GM12878 (cell line): ENCODE data around the gene NKAIN4. TPM values are rescaled to one million over a fixed set of nuclear protein-coding genes. Genes with fewer than 3 reads are reported as not detected.

Source experiments
- BHLHE40 ChIP-seq, 2 experiments: fragments of 450-650 bp in 1 of 2; IDR thresholded peaks; 2 replicates each; pipeline ENCODE4 v1.6.1; 2011 to 2017; ENCODE audit warnings: low read depth in 2 of 2, borderline replicate concordance in 1 of 2, improper control_type of control experiment in 1 of 2, low read length in 1 of 2, mild to moderate bottlenecking in 1 of 2
- MEF2B ChIP-seq: fragments of 450-650 bp; IDR thresholded peaks from 2 replicates; pipeline ENCODE4 v1.6.1; 2018; ENCODE audit warnings: mild to moderate bottlenecking, moderate library complexity; ENCODE audit not compliant: partially characterized antibody, poor library complexity, severe bottlenecking
- MYC ChIP-seq: IDR thresholded peaks from 2 replicates; pipeline ENCODE4 v1.6.1; 2011; ENCODE audit warnings: mild to moderate bottlenecking, low read length, moderate library complexity, inconsistent platforms; ENCODE audit not compliant: insufficient read depth, insufficient replicate concordance, insufficient read length, severe bottlenecking
- ZNF384 ChIP-seq: IDR thresholded peaks from 2 replicates; pipeline ENCODE4 v1.6.1; 2012; ENCODE audit warnings: low read depth, mild to moderate bottlenecking, low read length, improper control_type of control experiment, borderline replicate concordance
- polyA plus RNA-seq, 11 experiments: library from polyadenylated mRNA; depleted of rRNA in 4 of 11; unstranded in 6 of 11; stranded (reverse) in 5 of 11; fragments of >200 nt; fragmentation: Nextera tagmentation in 4 of 11; fragmentation: Illumina TruSeq in 1 of 11; extraction: Ambion mirVana in 4 of 11; extraction: Trizol in 1 of 11; gene quantifications; 1 replicate in 1 of 11; 2 replicates in 10 of 11; pipeline versions ENCODE4 v1.2.1 to v1.2.3, GENCODE V29; 2011 to 2016; ENCODE audit warnings: inconsistent platforms in 2 of 11, missing spikeins in 2 of 11, low read depth in 1 of 11
- total RNA-seq, 4 experiments: library from RNA; depleted of rRNA in 3 of 4; stranded (reverse); fragments of >200 nt in 3 of 4; fragmentation: Illumina TruSeq in 1 of 4; extraction: Trizol in 1 of 4; gene quantifications; 2 replicates each; pipeline versions ENCODE4 v1.2.1 to v1.2.3, GENCODE V29; 2013 to 2021
- TF ChIP-seq, protein P1 (sequence below): fragments of 450-650 bp; formaldehyde crosslinking; IDR thresholded peaks from 2 replicates; pipeline ENCODE4 v1.5.0; 2022; ENCODE audit warnings: mild to moderate bottlenecking, missing genetic modification characterization
- TF ChIP-seq, protein P2 (sequence below): fragments of 450-650 bp; IDR thresholded peaks from 2 replicates; pipeline ENCODE4 v1.6.1; 2018; ENCODE audit warnings: mild to moderate bottlenecking, low read depth, moderate library complexity; ENCODE audit not compliant: partially characterized antibody

Gene NKAIN4
- total and polyA plus RNA-seq, 10 of the 15 experiments (the other 5 are each of a cell fraction or from before 2014, with no cell fraction given), result 0.11 TPM; not detected in 9

DNA sequence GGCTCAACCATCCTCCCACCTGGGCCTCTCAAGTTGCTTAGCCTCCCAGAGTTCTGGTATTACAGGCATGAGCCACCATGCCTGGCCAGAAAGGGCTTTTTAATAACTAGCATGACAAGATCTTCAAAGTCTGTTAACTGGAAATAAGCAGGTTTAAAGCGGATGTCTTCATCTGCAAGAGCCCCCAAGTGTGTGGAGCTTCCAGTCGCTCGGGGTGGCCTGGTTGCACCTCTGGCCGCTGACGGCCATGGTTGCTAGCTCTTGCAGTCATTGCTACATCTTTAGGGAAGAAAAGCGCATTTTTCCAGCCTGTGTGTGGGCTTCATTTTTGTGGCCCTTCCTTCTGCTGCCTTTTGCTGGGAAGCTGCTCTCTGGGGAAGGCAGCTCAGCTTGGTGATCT is 26.1 kb upstream of the NKAIN4 start (continued):
- TF ChIP-seq, protein P1, sequence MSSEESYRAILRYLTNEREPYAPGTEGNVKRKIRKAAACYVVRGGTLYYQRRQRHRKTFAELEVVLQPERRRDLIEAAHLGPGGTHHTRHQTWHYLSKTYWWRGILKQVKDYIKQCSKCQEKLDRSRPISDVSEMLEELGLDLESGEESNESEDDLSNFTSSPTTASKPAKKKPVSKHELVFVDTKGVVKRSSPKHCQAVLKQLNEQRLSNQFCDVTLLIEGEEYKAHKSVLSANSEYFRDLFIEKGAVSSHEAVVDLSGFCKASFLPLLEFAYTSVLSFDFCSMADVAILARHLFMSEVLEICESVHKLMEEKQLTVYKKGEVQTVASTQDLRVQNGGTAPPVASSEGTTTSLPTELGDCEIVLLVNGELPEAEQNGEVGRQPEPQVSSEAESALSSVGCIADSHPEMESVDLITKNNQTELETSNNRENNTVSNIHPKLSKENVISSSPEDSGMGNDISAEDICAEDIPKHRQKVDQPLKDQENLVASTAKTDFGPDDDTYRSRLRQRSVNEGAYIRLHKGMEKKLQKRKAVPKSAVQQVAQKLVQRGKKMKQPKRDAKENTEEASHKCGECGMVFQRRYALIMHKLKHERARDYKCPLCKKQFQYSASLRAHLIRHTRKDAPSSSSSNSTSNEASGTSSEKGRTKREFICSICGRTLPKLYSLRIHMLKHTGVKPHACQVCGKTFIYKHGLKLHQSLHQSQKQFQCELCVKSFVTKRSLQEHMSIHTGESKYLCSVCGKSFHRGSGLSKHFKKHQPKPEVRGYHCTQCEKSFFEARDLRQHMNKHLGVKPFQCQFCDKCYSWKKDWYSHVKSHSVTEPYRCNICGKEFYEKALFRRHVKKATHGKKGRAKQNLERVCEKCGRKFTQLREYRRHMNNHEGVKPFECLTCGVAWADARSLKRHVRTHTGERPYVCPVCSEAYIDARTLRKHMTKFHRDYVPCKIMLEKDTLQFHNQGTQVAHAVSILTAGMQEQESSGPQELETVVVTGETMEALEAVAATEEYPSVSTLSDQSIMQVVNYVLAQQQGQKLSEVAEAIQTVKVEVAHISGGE (CRISPR knock-in tag), result no peak
- TF ChIP-seq MEF2B (no peak), ZNF384 (no peak), MYC (no peak), BHLHE40 (IDR thresholded peaks at IDR 0.05; ENCODE audit: borderline replicate concordance in 1 of 2, low read depth in 2 of 2, low read length in 1 of 2) (no peak)
- TF ChIP-seq, protein P2, sequence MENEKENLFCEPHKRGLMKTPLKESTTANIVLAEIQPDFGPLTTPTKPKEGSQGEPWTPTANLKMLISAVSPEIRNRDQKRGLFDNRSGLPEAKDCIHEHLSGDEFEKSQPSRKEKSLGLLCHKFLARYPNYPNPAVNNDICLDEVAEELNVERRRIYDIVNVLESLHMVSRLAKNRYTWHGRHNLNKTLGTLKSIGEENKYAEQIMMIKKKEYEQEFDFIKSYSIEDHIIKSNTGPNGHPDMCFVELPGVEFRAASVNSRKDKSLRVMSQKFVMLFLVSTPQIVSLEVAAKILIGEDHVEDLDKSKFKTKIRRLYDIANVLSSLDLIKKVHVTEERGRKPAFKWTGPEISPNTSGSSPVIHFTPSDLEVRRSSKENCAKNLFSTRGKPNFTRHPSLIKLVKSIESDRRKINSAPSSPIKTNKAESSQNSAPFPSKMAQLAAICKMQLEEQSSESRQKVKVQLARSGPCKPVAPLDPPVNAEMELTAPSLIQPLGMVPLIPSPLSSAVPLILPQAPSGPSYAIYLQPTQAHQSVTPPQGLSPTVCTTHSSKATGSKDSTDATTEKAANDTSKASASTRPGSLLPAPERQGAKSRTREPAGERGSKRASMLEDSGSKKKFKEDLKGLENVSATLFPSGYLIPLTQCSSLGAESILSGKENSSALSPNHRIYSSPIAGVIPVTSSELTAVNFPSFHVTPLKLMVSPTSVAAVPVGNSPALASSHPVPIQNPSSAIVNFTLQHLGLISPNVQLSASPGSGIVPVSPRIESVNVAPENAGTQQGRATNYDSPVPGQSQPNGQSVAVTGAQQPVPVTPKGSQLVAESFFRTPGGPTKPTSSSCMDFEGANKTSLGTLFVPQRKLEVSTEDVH, result no peak
